Endothelial cell of umbilical vein (primary cell): ENCODE results near the gene GANAB. TPM values are rescaled to one million over a fixed set of nuclear protein-coding genes. Genes with fewer than 3 reads are reported as not detected.

Source experiments
- BruUV-seq: library from RNA; stranded (reverse); fragments of 400-500 nt; replicated peaks from 2 replicates; lab custom pipeline; 2021; lab: Mats Ljungman, UMichigan
- CTCF ChIA-PET: fragments of 300-600, 350-600 bp; sonication (Branson Sonifier 250); formaldehyde crosslinking; loops from one replicate; lab custom pipeline; 2021; ENCODE audit warnings: antibody characterized with exemption, inconsistent platforms; lab: Charles Lee
- POLR2A ChIA-PET: fragments of 300-600, 350-600 bp; sonication (Branson Sonifier 250); formaldehyde crosslinking; loops from one replicate; lab custom pipeline; 2021; ENCODE audit warnings: antibody characterized with exemption, inconsistent platforms; lab: Charles Lee
- DNase-seq: peaks from one replicate; pipeline ENCODE4 v3.0.0-alpha.2; 2011; ENCODE audit warnings: low read depth, low spot score
- FAIRE-seq: peaks from 2 replicates; lab custom pipeline; 2011; peaks lifted over from hg19 to GRCh38; lab: Jason Lieb, UNC
- H2AFZ ChIP-seq: 2 replicates; pipeline ENCODE4 v1.6.0; 2012; ENCODE audit warnings: low read depth, low read length, control low read depth, inconsistent platforms
- H3K27ac ChIP-seq: 2 replicates; pipeline ENCODE4 v1.5.1; 2011; ENCODE audit warnings: low read depth, mild to moderate bottlenecking, control low read depth, low read length, moderate library complexity; ENCODE audit not compliant: insufficient read depth
- H3K27me3 ChIP-seq, 2 experiments: 2 replicates each; pipeline versions ENCODE4 v1.6.0 to v1.6.1; 2011; ENCODE audit warnings: low read length in 2 of 2, mixed read lengths in 1 of 2; ENCODE audit not compliant: control insufficient read depth in 2 of 2, insufficient read depth in 2 of 2
- H3K36me3 ChIP-seq, 2 experiments: 2 replicates in 1 of 2; 3 replicates in 1 of 2; pipeline ENCODE4 v1.5.1; 2011; ENCODE audit warnings: low read length in 2 of 2, mild to moderate bottlenecking in 1 of 2, moderate library complexity in 1 of 2; ENCODE audit not compliant: control insufficient read depth in 2 of 2, insufficient read depth in 2 of 2; ENCODE audit errors: extremely low read depth in 1 of 2
- H3K4me1 ChIP-seq: 3 replicates; pipeline ENCODE4 v1.5.1; 2011; ENCODE audit warnings: mild to moderate bottlenecking, low read length; ENCODE audit not compliant: control insufficient read depth, insufficient read depth; ENCODE audit errors: extremely low read depth
- H3K4me2 ChIP-seq: 2 replicates; pipeline ENCODE4 v1.6.1; 2011; ENCODE audit warnings: low read length, control low read depth, mixed read lengths; ENCODE audit not compliant: insufficient read depth
- H3K4me3 ChIP-seq, 3 experiments: fragments of 200-600 bp in 1 of 3; sonication (generic), shearing (Covaris generic) in 1 of 3; replicated peaks in 1 of 3; 2 replicates each; pipeline ENCODE4 v1.5.1; 2011 to 2016; ENCODE audit warnings: control low read depth in 3 of 3, low read length in 3 of 3, mild to moderate bottlenecking in 2 of 3, inconsistent platforms in 1 of 3, low read depth in 1 of 3, moderate library complexity in 1 of 3; ENCODE audit not compliant: insufficient read depth in 1 of 3
- H3K79me2 ChIP-seq: 2 replicates; pipeline ENCODE4 v1.6.0; 2012; ENCODE audit warnings: low read length, inconsistent platforms; ENCODE audit not compliant: control insufficient read depth, insufficient read depth
- H3K9ac ChIP-seq: replicated peaks from 2 replicates; pipeline ENCODE3; 2011; ENCODE audit warnings: low read length, control low read depth; ENCODE audit not compliant: insufficient read depth; ENCODE audit errors: extremely low read depth
- H3K9me1 ChIP-seq: replicated peaks from 3 replicates; pipeline ENCODE4 v1.6.0; 2011; ENCODE audit warnings: mild to moderate bottlenecking, low read length; ENCODE audit not compliant: control insufficient read depth, insufficient read depth; ENCODE audit errors: extremely low read depth
- H3K9me3 ChIP-seq: replicated peaks from 2 replicates; pipeline ENCODE4 v1.5.1; 2012; ENCODE audit warnings: low read length, inconsistent platforms; ENCODE audit not compliant: control insufficient read depth, insufficient read depth
- H4K20me1 ChIP-seq: replicated peaks from 2 replicates; pipeline ENCODE3; 2011; ENCODE audit warnings: mild to moderate bottlenecking, low read length; ENCODE audit not compliant: control insufficient read depth, insufficient read depth; ENCODE audit errors: extremely low read depth
- CTCF ChIP-seq, 2 donors: IDR thresholded peaks; 1 replicate in 1 of 2; 2 replicates in 1 of 2; pipeline ENCODE4 v1.5.1; 2011; ENCODE audit warnings: low read length in 2 of 2, mild to moderate bottlenecking in 2 of 2, moderate library complexity in 2 of 2, control low read depth in 1 of 2, inconsistent platforms in 1 of 2, low read depth in 1 of 2; ENCODE audit not compliant: insufficient read depth in 1 of 2; ENCODE audit errors: extremely low read depth in 1 of 2
- EZH2 ChIP-seq: IDR thresholded peaks from 2 replicates; pipeline ENCODE4 v1.6.1; 2012; ENCODE audit warnings: borderline replicate concordance, low read depth, mild to moderate bottlenecking, moderate library complexity, low read length, inconsistent platforms; ENCODE audit not compliant: severe bottlenecking
- FOS ChIP-seq: IDR thresholded peaks from 2 replicates; pipeline ENCODE4 v1.6.1; 2011; ENCODE audit warnings: mild to moderate bottlenecking, low read length, moderate library complexity, borderline replicate concordance; ENCODE audit not compliant: insufficient read depth
- GATA2 ChIP-seq: IDR thresholded peaks from 2 replicates; pipeline ENCODE4 v1.7.0; 2011; ENCODE audit warnings: low read depth, mild to moderate bottlenecking, moderate library complexity, mixed read lengths, low read length; ENCODE audit not compliant: insufficient read length, insufficient read depth
- JUN ChIP-seq: IDR thresholded peaks from 2 replicates; pipeline ENCODE4 v1.6.1; 2011; ENCODE audit warnings: borderline replicate concordance, low read depth; ENCODE audit not compliant: insufficient read length, insufficient read depth
- MYC ChIP-seq: IDR thresholded peaks from one replicate; pipeline ENCODE4 v1.6.1; 2011; ENCODE audit warnings: mild to moderate bottlenecking, low read depth, low read length
- POLR2A ChIP-seq: IDR thresholded peaks from 2 replicates; pipeline ENCODE4 v1.6.1; 2012; ENCODE audit warnings: low read depth, mild to moderate bottlenecking, control low read depth, low read length
- POLR2AphosphoS5 ChIP-seq: IDR thresholded peaks from 2 replicates; pipeline ENCODE4 v1.6.1; 2012; ENCODE audit warnings: low read depth, mild to moderate bottlenecking, control low read depth, low read length, moderate library complexity; ENCODE audit not compliant: insufficient read depth
- dilution Hi-C: fragments of 300-500 bp; cut with MboI; formaldehyde crosslinking; loops from one replicate; pipeline ENCODE4 v1.15.0; 2019; ENCODE audit warnings: low sequenced_read_pairs; ENCODE audit not compliant: extremely low pct_ligation_motif_present
- intact Hi-C: fragments of 100-400 bp; cut with micrococcal nuclease; formaldehyde crosslinking; loops from one replicate; pipeline ENCODE4 v1.10.0; 2022
- polyA plus RNA-seq, 4 experiments: library from polyadenylated mRNA; depleted of rRNA in 3 of 4; stranded (reverse) in 3 of 4; unstranded in 1 of 4; fragments of >200 nt; gene quantifications; 2 replicates each; pipeline versions ENCODE4 v1.2.1 to v1.2.3, GENCODE V29; 2011 to 2012; ENCODE audit warnings: missing spikeins in 1 of 4
- total RNA-seq: library from RNA; stranded (reverse); gene quantifications from 2 replicates; pipeline ENCODE4 v1.2.3, GENCODE V29; 2021
- TF ChIP-seq, protein P1 (sequence below): IDR thresholded peaks from 2 replicates; pipeline ENCODE4 v1.6.1; 2011; ENCODE audit not compliant: insufficient read depth, insufficient read length

GANAB gene
- total and polyA plus RNA-seq, 2 donors (not counting 3 experiments of a cell fraction or from before 2014, with no cell fraction given), result 389 to 455 TPM

GRCh38 chr11:62621567-62622470, 24.6 kb downstream of the GANAB start, which contains the start of gene B3GAT3:
Gene B3GAT3, minus strand, starts transcription at chr11:62621986. Its CDS starts 39 bp downstream, at chr11:62621947.
- Histone ChIP-seq H3K36me3 (peaks cover 6 to 20% of the 10 kb centered on the region in 2 experiments), H3K79me2 (peaks cover 6% of the 10 kb centered on the region), H3K4me2 (peak within 1 kb of the TSS; percentile 84), H3K27me3 (no peaks in the 10 kb centered on the region), H3K9me3 (no peaks in the 10 kb centered on the region), H3K4me3 (peak within 1 kb of the TSS; percentile 14 to 80 (median 66)), H4K20me1 (no peaks in the 10 kb centered on the region), H3K9me1 (no peaks in the 10 kb centered on the region), H3K4me1 (peaks cover 15% of the 10 kb centered on the region), H2AFZ (peak within 1 kb of the TSS; percentile 41), H3K9ac (peak within 1 kb of the TSS; percentile 65), H3K27ac (peak within 1 kb of the TSS; percentile 88)
- no peak for TF ChIP-seq GATA2
- peak; percentile 95 for TF ChIP-seq POLR2A
- peak; percentile 65 for TF ChIP-seq MYC
- TF ChIP-seq POLR2AphosphoS5, result peak; percentile 98
- TF ChIP-seq, protein P1, sequence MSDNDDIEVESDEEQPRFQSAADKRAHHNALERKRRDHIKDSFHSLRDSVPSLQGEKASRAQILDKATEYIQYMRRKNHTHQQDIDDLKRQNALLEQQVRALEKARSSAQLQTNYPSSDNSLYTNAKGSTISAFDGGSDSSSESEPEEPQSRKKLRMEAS, result peak; percentile 92
- no peak for TF ChIP-seq FOS
- TF ChIP-seq JUN, result peak; percentile 68
- no peak for TF ChIP-seq EZH2
- TF ChIP-seq CTCF (IDR thresholded peaks at IDR 0.05; ENCODE audit: extremely low read depth in 1 of 2, insufficient read depth in 1 of 2, low read depth in 1 of 2, low read length in 2 of 2), result no peak
- BruUV-seq, result no TSS peak
- DNase-seq (peak; percentile 96), FAIRE-seq (peak; percentile 96)
- ChIA-PET CTCF (interaction anchor here (0.5 to 2.2 kb wide), 14 partner anchors 9 to 227 kb away, joined by 3 to 30 read pairs (median 4); partner anchors contain the start of genes AHNAK, C11orf98, CSKMT and EEF1G), POLR2A (interaction anchor here (0.6 to 3.1 kb wide), 6 partner anchors 10 to 240 kb away, joined by 3 to 14 read pairs (median 5); partner anchors contain the start of genes C11orf98, CSKMT, EML3 and GANAB)
- dilution Hi-C loops (no loop called here), intact Hi-C loops (loop anchor here (1.0 to 2.0 kb wide), 3 partner anchors 10 to 31 kb away; partner anchors contain the start of genes EML3, GANAB and TUT1)
